Pancreas (tissue), 10 donors: Measurements from ENCODE around the gene VMP1. TPM values are rescaled to one million over a fixed set of nuclear protein-coding genes. Genes with fewer than 3 reads are reported as not detected.

Experiments
- ATAC-seq, 4 donors: fragments of 200-7000 bp; cut with Tn5 transposase; one replicate each; pipeline versions ENCODE4 v1.8.0 to v1.9.1; 2020; ENCODE audit warnings: mild to moderate bottlenecking in 4 of 4, moderate library complexity in 4 of 4
- DNase-seq, 6 donors: peaks; one replicate each; pipeline ENCODE4 v3.0.0-alpha.2; 2020
- FAIRE-seq: peaks from 2 replicates; lab custom pipeline; 2012; peaks lifted over from hg19 to GRCh38; lab: Jason Lieb, UNC
- H3K27ac ChIP-seq, 4 donors: fragments of 200-600 bp; sonication (generic); 1 replicate in 3 of 4; 2 replicates in 1 of 4; pipeline versions ENCODE4 v1.5.0 to v1.8.0; 2020
- H3K27me3 ChIP-seq, 4 donors: fragments of 200-600 bp; one replicate each; pipeline ENCODE4 v1.8.0; 2021
- H3K36me3 ChIP-seq, 3 donors: fragments of 200-600 bp; sonication (generic) in 1 of 3; one replicate each; pipeline versions ENCODE4 v1.5.0 to v1.8.0; 2020 to 2021
- H3K4me1 ChIP-seq, 3 donors: fragments of 200-600 bp; one replicate each; pipeline ENCODE4 v1.8.0; 2021
- H3K4me3 ChIP-seq, 4 donors: fragments of 200-600 bp; sonication (generic) in 2 of 4; one replicate each; pipeline versions ENCODE4 v1.5.0 to v1.8.0; 2020 to 2021
- H3K9me3 ChIP-seq, 4 donors: fragments of 200-600 bp; one replicate each; pipeline ENCODE4 v1.8.0; 2021
- CTCF ChIP-seq, 4 donors: fragments of 200-600 bp; sonication (generic) in 3 of 4; IDR thresholded peaks; one replicate each; pipeline versions ENCODE4 v1.5.0 to v1.8.0; 2021; ENCODE audit warnings: antibody characterized with exemption in 4 of 4
- WGBS, 2 donors: extraction: QIAGEN DNeasy Blood & Tissue Kit; methylation state at CpG; one replicate each; pipeline ENCODE4 v1.1.7; 2013; 5-methylcytosine and 5-hydroxymethylcytosine counted together
- intact Hi-C, 3 donors: fragments of 100-400 bp; cut with DNase I; formaldehyde crosslinking; loops; one replicate each; pipeline versions ENCODE4 v1.11.1 to v1.14.2; 2022
- polyA plus RNA-seq, 2 donors: library from polyadenylated mRNA; stranded (reverse); fragments of 200-250 nt; gene quantifications; one replicate each; pipeline ENCODE4 v1.2.3, GENCODE V29; 2013
- total RNA-seq, 6 donors: library from RNA; stranded (reverse); fragmentation: NEBNext Ultra II Directional in 4 of 6; extraction: Animal tissue kit (Norgen Biotek cat#: 25700) in 4 of 6; gene quantifications; one replicate each; pipeline versions ENCODE4 v1.2.1 to v1.2.4, GENCODE V29; 2021 to 2023
- donor health status: healthy with polysubstance abuse.
- donor health status: DM: no; HTN: no; CAD: no; lungs with moderate emphysema.
- donor health status: DM: no; HTN: no; CAD: no.
- donor health status: control.
- donor health status: control.
- donor health status: Bipolar disorder and iron deficiency.
- donor health status: DM: yes; HTN: yes; CAD: no.
- donor health status: DM: no; HTN: no; CAD: no.
- donor health status: DM: no; HTN: no; CAD: no.
- donor health status: DM: yes; HTN: yes; CAD: no.

Gene VMP1
- total and polyA plus RNA-seq, 8 donors, result 55.5 to 177 (median 91.8) TPM

GRCh38 chr17:59699218-59699617 is 8.2 kb upstream of the VMP1 start:
- no peaks in the 10 kb centered on the region for H3K4me1 ChIP-seq
- H3K36me3 ChIP-seq, result peaks cover 0 to 20% (median 7%) of the 10 kb centered on the region in 3 donors
- intact Hi-C loops, result no loop called here
- no peaks in the 10 kb centered on the region for H3K9me3 ChIP-seq
- FAIRE-seq (no peak), DNase-seq (no peak), ATAC-seq (no peak)
- no peak overlapping the region for H3K27ac ChIP-seq
- TF ChIP-seq CTCF (IDR thresholded peaks at IDR 0.05), result no peak
- H3K27me3 ChIP-seq, result no peaks in the 10 kb centered on the region
- WGBS, 2 donors, result 96 to 99% methylated on average over 7 of the region's 7 CpGs
- H3K4me3 ChIP-seq, result no peak overlapping the region

- intact Hi-C loops, result no loop called here
- ATAC-seq, result no peak
These were observed 7.7 kb upstream of the VMP1 start for GRCh38 chr17:59699786-59700185.

GRCh38 chr17:59702304-59702703 is 5.2 kb upstream of the VMP1 start:
- Histone ChIP-seq H3K27ac (no peak overlapping the region), H3K4me3 (no peak overlapping the region), H3K36me3 (peaks cover 0 to 7% (median 0%) of the 10 kb centered on the region in 3 donors), H3K9me3 (no peaks in the 10 kb centered on the region), H3K4me1 (peaks cover 3 to 16% (median 3%) of the 10 kb centered on the region in 3 donors), H3K27me3 (no peaks in the 10 kb centered on the region)
- 94 to 97% methylated on average over 7 of the region's 7 CpGs for WGBS, 2 donors
- FAIRE-seq, result no peak
- intact Hi-C loops, result no loop called here
- no peak for TF ChIP-seq CTCF (IDR thresholded peaks at IDR 0.05)
- no peak for DNase-seq
- no peak for ATAC-seq

More at GRCh38 chr17:59699786-59700185, 7.7 kb upstream of the VMP1 start:
- TF ChIP-seq CTCF (IDR thresholded peaks at IDR 0.05), result no peak
- Histone ChIP-seq H3K36me3 (peaks cover 0 to 14% (median 7%) of the 10 kb centered on the region in 3 donors), H3K27ac (no peak overlapping the region), H3K4me1 (no peaks in the 10 kb centered on the region), H3K4me3 (no peak overlapping the region), H3K27me3 (no peaks in the 10 kb centered on the region), H3K9me3 (no peaks in the 10 kb centered on the region)
- DNase-seq (no peak), FAIRE-seq (no peak)
- WGBS, 2 donors, result 86 to 89% methylated on average over 6 of the region's 6 CpGs

GRCh38 chr17:59707971-59708430 is 547 bp downstream of the VMP1 start:
- no peak for TF ChIP-seq CTCF (IDR thresholded peaks at IDR 0.05)
- no peaks in the 10 kb centered on the region for H3K9me3 ChIP-seq
- peak; percentile 3 to 12 (median 8) for ATAC-seq
- peak overlapping the region; percentile 41 to 84 (median 66) for H3K4me3 ChIP-seq
- peaks cover 3 to 39% (median 24%) of the 10 kb centered on the region in 3 donors for H3K4me1 ChIP-seq
- intact Hi-C loops, result no loop called here
- no peaks in the 10 kb centered on the region for H3K36me3 ChIP-seq
- H3K27ac ChIP-seq, result peak overlapping the region; percentile 74 to 90 (median 84)
- WGBS, 2 donors, result 0 to 1% methylated on average over 15 of the region's 15 CpGs
- H3K27me3 ChIP-seq, result no peaks in the 10 kb centered on the region
- no peak for DNase-seq
- no peak for FAIRE-seq

GRCh38 chr17:59711936-59712335 is 4.5 kb downstream of the VMP1 start:
- Histone ChIP-seq H3K27me3 (no peaks in the 10 kb centered on the region), H3K9me3 (no peaks in the 10 kb centered on the region), H3K36me3 (no peaks in the 10 kb centered on the region), H3K4me1 (peaks cover 0 to 30% (median 21%) of the 10 kb centered on the region in 3 donors), H3K4me3 (no peak overlapping the region), H3K27ac (no peak overlapping the region)
- ATAC-seq (no peak), FAIRE-seq (no peak), DNase-seq (no peak)
- intact Hi-C loops, result no loop called here
- TF ChIP-seq CTCF (IDR thresholded peaks at IDR 0.05), result no peak
